HG02885 (cell line): ENCODE data around the gene TBCE.
A peak's percentile ranks its signal among the peaks of the same experiment; 100 is the strongest.

Source experiments
- ATAC-seq: cut with Tn5 transposase; IDR thresholded peaks from one replicate; pipeline ENCODE4 v1.9.1; 2021; ENCODE audit warnings: mild to moderate bottlenecking; ENCODE audit not compliant: unreplicated experiment, poor library complexity

Gene TBCE

GRCh38 chr1:235367000-235367908, at the start of gene TBCE:
Gene TBCE, plus strand, starts transcription at chr1:235367427. Its CDS starts 12,623 bp downstream, at chr1:235380050.
- peak; percentile 100 for ATAC-seq

- ATAC-seq: no peak
Measured at GRCh38 chr1:235319255-235319654, 48.0 kb upstream of the TBCE start.

GRCh38 chr1:235320521-235321179, 46.6 kb upstream of the TBCE start:
- ATAC-seq: no peak

DNA sequence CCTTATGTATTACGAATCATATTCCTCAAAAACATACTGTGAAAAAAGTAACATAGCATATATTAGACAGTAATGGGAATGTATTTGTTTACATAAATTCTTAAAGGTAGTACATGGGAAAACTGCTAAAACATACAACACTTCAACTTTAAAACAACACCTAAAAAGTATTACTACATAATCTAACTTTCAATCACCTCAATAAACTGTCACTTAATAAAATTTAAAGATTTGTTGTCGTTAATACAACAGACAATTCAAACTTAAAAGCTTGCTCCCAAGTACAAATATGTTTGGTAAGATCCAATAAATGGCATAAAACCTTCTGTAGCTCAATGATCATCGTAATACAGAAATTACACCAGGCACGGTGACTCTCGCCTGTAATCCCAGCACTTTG, 42.9 kb upstream of the TBCE start:
- ATAC-seq: no peak

DNA sequence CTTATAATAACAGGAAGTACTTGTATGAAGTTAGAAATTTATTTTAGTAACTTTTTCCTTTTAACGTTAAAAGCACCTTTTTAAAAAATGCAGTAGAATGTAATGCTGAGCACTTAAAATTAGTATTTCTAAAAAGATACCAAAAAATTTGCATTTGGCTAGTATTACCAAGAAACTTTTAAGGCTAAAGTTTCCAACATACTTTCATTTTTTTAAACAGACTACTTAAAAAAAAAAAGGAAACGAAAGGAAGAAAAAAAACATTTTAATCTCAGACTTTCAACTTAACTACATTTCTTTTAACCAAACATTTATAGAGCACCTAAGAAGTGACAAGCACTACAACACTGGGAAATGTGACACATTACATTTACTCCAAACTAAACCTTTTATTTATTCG, 42.1 kb upstream of the TBCE start:
- ATAC-seq: no peak

DNA sequence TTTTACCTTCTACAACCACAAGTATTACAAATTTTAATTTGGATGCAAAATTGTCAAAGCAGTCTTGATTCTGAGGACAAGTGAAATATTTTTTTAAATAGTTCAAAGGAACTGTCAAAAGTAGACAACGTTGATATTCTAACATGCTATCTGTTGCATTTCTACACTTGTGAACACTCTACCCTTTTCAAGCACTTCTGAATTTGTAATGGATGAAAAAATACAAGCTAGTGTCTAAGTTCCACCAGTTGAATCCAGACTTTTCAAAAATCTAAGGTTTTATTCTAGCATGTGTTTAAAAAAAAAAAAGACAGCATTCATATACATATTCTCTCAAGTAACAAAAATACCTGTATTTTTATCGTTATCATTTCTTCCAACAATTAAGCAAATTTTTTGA, 41.4 kb upstream of the TBCE start:
- no peak for ATAC-seq

DNA sequence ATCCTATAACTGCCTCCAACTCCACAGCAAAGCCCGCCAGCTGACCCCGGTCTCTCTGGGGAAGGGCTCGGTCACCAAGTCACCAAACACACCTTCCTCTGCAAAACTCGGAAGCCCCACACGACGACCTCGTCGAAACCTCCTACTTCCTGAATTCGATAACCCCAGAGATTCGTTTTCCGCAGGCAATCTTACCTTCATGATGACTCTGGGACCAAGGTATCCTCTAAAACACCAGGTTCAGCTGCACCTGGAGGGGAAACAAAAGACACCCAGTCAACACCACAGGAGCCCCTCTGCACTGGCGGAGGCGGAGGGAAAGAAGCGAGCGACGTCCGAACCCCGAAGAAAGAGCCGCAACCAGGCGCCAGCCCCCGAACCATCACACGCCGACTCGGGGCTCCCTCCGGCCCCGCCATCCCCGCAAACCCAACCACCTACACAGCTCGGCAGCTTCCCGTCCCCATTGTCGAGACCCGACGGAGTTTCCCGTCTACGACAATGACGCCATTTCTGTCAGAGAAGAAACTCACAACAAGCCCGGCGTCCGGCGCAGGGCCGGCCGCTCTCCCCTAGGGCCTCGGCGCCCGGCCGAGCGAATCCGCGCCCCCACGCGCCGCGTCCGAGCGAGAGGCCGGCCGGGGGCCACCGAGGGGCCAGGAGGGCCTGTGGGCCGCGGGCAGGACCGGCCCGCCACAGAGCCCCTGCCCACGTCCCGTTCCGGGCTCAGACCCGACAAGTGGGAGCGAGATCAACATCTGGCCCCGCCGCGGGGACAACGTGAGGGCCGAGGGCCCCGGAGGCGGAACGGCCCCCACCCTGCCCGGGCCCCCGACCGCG, 40.3 kb upstream of the TBCE start:
- no peak for ATAC-seq

GRCh38 chr1:235327559-235328270, 39.5 kb upstream of the TBCE start, which contains the start of gene ARID4B:
Gene ARID4B, minus strand, starts transcription at chr1:235328179. Its CDS starts 1,260 bp downstream, at chr1:235326919.
- peak; percentile 5 for ATAC-seq

- peak; percentile 68 for ATAC-seq
Measured at GRCh38 chr1:235328271-235329138, 38.7 kb upstream of the TBCE start, which contains the start of gene GGPS1. Gene GGPS1, plus strand, starts transcription at chr1:235328570. Its CDS starts 6,695 bp downstream, at chr1:235335265.

DNA sequence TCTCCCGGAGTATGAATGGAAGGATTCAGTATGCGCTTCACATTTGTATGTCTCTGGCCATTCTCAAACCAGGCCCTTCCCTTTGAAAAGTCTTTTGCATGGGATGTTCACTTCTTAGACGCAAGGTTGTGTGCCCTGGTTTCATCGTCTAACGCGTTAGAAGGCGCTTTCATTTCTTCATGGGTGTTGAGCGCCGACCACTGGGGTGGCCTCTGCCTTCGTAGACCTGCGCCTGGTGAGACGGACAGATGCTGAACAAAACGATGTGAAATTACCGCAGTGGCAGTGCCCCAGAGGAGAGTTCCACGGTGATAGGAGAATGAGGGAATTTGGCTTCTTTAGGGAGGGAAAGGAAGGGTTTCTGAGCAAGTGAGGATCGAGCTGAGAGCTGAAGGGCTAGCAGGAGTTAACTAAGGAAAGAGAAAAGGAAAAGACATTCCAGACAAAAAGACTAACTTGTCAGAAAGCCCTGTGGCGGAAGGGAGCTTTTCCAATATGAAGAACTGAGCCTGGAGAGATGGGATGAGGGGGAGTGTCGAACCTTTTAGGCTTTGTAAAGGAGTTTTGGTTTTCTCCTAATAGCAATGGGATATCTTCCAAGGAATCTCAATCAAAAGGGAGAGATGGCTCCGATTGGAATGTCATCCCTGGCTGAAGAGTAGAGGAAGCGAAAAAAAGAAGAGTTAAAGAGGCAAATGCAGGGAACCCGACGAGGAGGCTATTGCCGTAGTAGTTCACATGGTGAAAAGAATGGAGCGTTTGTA, 37.9 kb upstream of the TBCE start:
- ATAC-seq: peak; percentile 21

GRCh38 chr1:235330918-235331285, 36.3 kb upstream of the TBCE start:
- ATAC-seq: no peak

GRCh38 chr1:235331401-235331800, 35.8 kb upstream of the TBCE start:
- no peak for ATAC-seq

GRCh38 chr1:235336903-235337302, 30.3 kb upstream of the TBCE start:
- ATAC-seq: no peak

GRCh38 chr1:235339746-235340145, 27.5 kb upstream of the TBCE start:
- no peak for ATAC-seq

DNA sequence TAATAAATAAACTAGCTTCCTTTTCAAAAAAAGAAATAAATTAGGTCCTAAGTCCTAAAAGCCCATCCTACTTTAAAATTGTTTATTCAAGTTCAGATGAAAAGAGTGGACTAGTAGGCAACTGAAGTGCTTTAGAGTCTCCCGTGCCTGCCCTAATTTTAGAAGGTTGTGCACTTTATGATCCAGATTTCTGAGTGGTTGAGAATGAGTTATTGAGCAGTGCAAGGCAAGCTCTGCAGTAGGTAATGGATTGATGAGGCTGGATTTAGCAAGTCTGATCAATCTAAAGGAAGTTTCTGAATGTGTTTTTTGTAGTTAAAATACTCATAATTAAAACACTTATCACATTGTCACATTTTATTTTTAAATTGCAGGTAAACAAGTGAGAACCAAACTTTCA, 25.9 kb upstream of the TBCE start:
- no peak for ATAC-seq

DNA sequence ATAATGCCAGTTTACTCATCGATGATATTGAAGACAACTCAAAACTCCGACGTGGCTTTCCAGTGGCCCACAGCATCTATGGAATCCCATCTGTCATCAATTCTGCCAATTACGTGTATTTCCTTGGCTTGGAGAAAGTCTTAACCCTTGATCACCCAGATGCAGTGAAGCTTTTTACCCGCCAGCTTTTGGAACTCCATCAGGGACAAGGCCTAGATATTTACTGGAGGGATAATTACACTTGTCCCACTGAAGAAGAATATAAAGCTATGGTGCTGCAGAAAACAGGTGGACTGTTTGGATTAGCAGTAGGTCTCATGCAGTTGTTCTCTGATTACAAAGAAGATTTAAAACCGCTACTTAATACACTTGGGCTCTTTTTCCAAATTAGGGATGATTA, 25.2 kb upstream of the TBCE start:
- no peak for ATAC-seq

DNA sequence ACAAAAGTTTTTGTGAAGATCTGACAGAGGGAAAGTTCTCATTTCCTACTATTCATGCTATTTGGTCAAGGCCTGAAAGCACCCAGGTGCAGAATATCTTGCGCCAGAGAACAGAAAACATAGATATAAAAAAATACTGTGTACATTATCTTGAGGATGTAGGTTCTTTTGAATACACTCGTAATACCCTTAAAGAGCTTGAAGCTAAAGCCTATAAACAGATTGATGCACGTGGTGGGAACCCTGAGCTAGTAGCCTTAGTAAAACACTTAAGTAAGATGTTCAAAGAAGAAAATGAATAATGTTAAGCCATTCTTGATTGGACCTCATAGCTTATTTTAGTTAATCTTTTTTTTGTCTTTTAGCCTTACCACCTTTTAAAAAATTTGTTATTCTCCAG, 24.8 kb upstream of the TBCE start:
- ATAC-seq: no peak

DNA sequence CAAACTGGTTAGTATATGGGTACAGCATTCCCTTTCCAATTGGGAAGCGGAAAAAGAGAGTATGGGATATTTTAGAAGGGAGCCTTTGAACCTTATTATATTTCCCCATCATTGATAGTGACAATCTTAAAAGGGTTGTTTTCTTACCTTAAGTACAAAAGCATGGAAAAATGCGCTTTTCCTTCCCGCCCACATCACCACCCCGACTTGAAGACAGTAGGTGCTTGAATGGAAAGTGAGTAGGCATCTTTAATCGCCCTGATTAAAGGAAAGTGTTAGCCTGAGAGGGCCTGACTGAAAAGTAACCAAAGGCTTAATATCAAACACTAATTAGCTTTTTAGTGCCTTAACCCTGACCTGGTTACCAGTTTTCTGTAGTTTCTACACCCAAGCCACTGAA, 23.5 kb upstream of the TBCE start:
- ATAC-seq: no peak
